Transverse colon (tissue), 4 donors: ENCODE results near the gene RAB6B. TPM values are rescaled to one million over a fixed set of nuclear protein-coding genes. Genes with fewer than 3 reads are reported as not detected.
A peak's percentile ranks its signal among the peaks of the same experiment; 100 is the strongest.

Experiments
- DNase-seq: peaks from one replicate; pipeline ENCODE4 v3.0.0-alpha.2; 2019
- H3K27ac ChIP-seq, 4 donors: fragments of 200-600 bp; sonication (generic); 2 replicates each; pipeline ENCODE4 v1.5.1; 2016 to 2018; ENCODE audit warnings: inconsistent platforms in 4 of 4
- H3K27me3 ChIP-seq: fragments of 200-600 bp; sonication (generic); 2 replicates; pipeline ENCODE4 v1.5.1; 2017; ENCODE audit warnings: inconsistent platforms
- H3K36me3 ChIP-seq, 4 donors: fragments of 200-600 bp; sonication (generic); 2 replicates each; pipeline ENCODE4 v1.5.1; 2017 to 2019; ENCODE audit warnings: inconsistent platforms in 4 of 4
- H3K4me1 ChIP-seq, 4 donors: fragments of 200-600 bp; sonication (generic); 2 replicates each; pipeline ENCODE4 v1.5.1; 2017 to 2020; ENCODE audit warnings: inconsistent platforms in 4 of 4
- H3K4me3 ChIP-seq, 4 donors: fragments of 200-600 bp; sonication (generic); 1 replicate in 1 of 4; 2 replicates in 3 of 4; pipeline versions ENCODE4 v1.5.1 to v1.6.1; 2017 to 2019; ENCODE audit warnings: inconsistent platforms in 4 of 4
- H3K9me3 ChIP-seq, 2 donors: fragments of 200-600 bp; sonication (generic); 2 replicates each; pipeline ENCODE4 v1.5.1; 2017 to 2019; ENCODE audit warnings: inconsistent platforms in 2 of 2
- EP300 ChIP-seq: sonication (generic); formaldehyde crosslinking; IDR thresholded peaks from one replicate; pipeline ENCODE4 v1.6.1; 2017; ENCODE audit warnings: antibody characterized with exemption, low read depth
- POLR2A ChIP-seq: fragments of 450-650 bp; IDR thresholded peaks from one replicate; pipeline ENCODE4 v1.6.1; 2016; ENCODE audit warnings: antibody characterized with exemption, mild to moderate bottlenecking, moderate library complexity
- POLR2AphosphoS5 ChIP-seq, 3 donors: sonication (generic); formaldehyde crosslinking; IDR thresholded peaks; one replicate each; pipeline ENCODE4 v1.6.1; 2016; ENCODE audit warnings: antibody characterized with exemption in 3 of 3
- WGBS, 2 donors: methylation state at CpG; one replicate each; pipeline ENCODE4 v1.1.5; 2018; ENCODE audit warnings: low coverage in 1 of 2; 5-methylcytosine and 5-hydroxymethylcytosine counted together
- in situ Hi-C, 4 donors: fragments of 200-750 bp; cut with MboI; loops; one replicate each; pipeline versions ENCODE4 v1.15.0 to v1.15.1; 2017; ENCODE audit warnings: low sequenced_read_pairs in 3 of 4, low pct_ligation_motif_present in 1 of 4, low pct_unique_long_range_greater_than_20kb in 1 of 4
- intact Hi-C: fragments of 100-400 bp; cut with DNase I; formaldehyde crosslinking; loops from one replicate; pipeline ENCODE4 v1.15.1; 2023; ENCODE audit warnings: low total_unique reads
- total RNA-seq, 4 donors: library from RNA; depleted of rRNA; stranded (reverse); fragments of >200 nt; gene quantifications; one replicate each; pipeline ENCODE4 v1.1.0, GENCODE V29; 2016
- TF ChIP-seq, protein P1 (sequence below), 5 experiments: fragments of 200-600 bp in 3 of 5; fragments of 450-650 bp in 2 of 5; sonication (generic) in 3 of 5; IDR thresholded peaks; 1 replicate in 2 of 5; 2 replicates in 3 of 5; pipeline ENCODE4 v1.5.1; 2016 to 2017; ENCODE audit warnings: antibody characterized with exemption in 5 of 5, inconsistent platforms in 3 of 5, mild to moderate bottlenecking in 2 of 5, moderate library complexity in 1 of 5

The RAB6B gene
- total RNA-seq, result 1 to 10 TPM; 1.2 to 4.8 (median 2.2) TPM

DNA sequence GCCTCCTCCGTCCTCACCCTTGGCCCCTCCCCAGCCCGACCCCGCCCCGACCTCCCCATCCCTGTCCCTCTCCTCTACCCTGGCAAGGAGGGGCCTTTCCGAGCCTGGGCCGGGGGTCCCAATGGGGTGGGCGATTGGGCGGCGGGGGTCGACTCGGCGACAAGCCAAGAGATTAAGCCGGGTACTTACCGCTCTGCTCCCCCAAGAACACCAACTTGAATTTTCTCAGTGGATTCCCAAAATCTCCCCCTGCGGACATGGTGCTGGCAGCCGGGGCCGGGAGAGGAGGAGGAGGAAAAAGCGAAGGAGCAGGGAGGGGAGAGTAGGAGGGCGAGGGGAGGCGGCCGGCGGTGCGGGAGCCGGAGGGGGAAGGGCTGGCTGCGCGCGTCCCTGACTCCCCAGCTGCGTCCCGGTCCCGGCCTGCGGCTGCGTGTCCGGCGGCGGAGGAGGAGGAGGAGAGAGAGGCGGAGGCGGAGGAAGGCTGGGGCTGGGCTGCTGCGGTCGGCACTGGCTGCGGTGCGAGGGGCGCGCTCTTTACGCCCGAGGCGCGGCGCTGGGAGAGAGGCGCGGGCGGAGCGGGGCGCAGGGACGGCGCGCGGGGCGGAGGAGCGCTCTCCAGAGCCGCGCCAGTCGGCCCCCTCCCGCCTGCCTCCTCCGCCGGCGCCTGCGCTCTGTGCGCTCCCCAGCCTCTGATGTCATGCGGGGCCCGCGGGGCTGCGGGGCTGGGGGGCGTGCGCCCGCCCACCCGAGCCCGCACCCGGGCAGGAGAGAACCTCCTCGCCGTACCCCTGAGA lies at the start of gene RAB6B:
TSS of gene RAB6B (minus strand) at position 675 of the 794 bp plus-strand sequence. CDS start at position 259, 416 bp downstream.
- Histone ChIP-seq H3K4me3 (peak within 1 kb of the TSS; percentile 38 to 60 (median 50)), H3K36me3 (no peaks in the 10 kb centered on the region), H3K27me3 (peaks cover 35% of the 10 kb centered on the region), H3K9me3 (no peaks in the 10 kb centered on the region), H3K27ac (no peak within 1 kb of the TSS), H3K4me1 (peaks cover 5 to 14% (median 12%) of the 10 kb centered on the region in 4 donors)
- 0 to 1% methylated on average over 12 to 55 of the region's 80 CpGs for WGBS, 2 donors
- in situ Hi-C loops (no loop called here), intact Hi-C loops (no loop called here)
- no peak for DNase-seq
- no peak for TF ChIP-seq POLR2AphosphoS5 (IDR thresholded peaks at IDR 0.05)
- TF ChIP-seq, protein P1, sequence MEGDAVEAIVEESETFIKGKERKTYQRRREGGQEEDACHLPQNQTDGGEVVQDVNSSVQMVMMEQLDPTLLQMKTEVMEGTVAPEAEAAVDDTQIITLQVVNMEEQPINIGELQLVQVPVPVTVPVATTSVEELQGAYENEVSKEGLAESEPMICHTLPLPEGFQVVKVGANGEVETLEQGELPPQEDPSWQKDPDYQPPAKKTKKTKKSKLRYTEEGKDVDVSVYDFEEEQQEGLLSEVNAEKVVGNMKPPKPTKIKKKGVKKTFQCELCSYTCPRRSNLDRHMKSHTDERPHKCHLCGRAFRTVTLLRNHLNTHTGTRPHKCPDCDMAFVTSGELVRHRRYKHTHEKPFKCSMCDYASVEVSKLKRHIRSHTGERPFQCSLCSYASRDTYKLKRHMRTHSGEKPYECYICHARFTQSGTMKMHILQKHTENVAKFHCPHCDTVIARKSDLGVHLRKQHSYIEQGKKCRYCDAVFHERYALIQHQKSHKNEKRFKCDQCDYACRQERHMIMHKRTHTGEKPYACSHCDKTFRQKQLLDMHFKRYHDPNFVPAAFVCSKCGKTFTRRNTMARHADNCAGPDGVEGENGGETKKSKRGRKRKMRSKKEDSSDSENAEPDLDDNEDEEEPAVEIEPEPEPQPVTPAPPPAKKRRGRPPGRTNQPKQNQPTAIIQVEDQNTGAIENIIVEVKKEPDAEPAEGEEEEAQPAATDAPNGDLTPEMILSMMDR (IDR thresholded peaks at IDR 0.05), result no peak

DNA sequence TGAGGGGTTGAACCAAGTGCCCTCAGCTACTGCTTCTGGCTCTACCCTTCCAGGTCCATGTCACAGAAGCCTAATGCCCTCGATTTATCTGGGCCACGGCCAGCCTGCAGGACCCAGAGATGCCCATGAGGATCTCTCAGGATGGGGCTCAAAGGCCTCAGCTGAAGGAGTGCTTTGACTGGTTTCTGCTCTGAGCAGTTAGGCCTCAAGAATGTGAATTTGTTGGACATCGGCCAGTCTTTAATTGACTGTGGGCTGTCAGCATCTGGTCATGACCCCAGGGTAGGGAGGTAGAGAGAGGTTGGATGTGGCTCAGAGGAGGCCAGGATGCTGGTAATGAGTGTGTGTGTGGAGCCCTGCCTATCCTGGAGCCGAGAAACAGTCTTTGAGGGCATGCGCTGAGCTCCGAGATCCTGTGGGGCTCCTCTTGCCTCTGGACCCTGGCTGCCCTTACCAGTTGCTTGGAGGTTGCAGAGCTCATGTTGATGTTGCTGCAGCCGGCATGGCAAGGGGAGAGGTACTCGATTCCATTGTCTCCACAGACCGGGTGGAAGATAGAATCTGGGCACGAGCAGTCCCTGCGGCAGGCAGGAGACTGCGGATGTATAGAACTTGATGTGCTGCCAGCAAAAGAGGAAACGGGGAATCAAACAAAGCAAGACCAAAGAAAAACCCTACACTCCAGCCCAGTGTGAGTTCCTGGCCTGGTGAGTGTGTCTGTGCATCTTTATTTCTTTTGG lies 49.1 kb upstream of the RAB6B start:
- intact Hi-C loops (no loop called here), in situ Hi-C loops (loop anchor here in 2 of 4 donors (25.0 kb wide), 1 partner anchor 1208 kb away; no protein-coding TSS in a partner anchor)
- no peaks in the 10 kb centered on the region for H3K27me3 ChIP-seq
- peak overlapping the region in 2 of 4 donors; percentile 7 to 28 for H3K27ac ChIP-seq
- 64 to 74% methylated on average over 4 to 13 of the region's 13 CpGs for WGBS, 2 donors
- no peak for DNase-seq
- no peaks in the 10 kb centered on the region for H3K9me3 ChIP-seq
- no peaks in the 10 kb centered on the region for H3K36me3 ChIP-seq
- H3K4me3 ChIP-seq, result no peak overlapping the region
- H3K4me1 ChIP-seq, result peaks cover 0 to 15% (median 7%) of the 10 kb centered on the region in 4 donors
- TF ChIP-seq POLR2AphosphoS5 (IDR thresholded peaks at IDR 0.05) (peak in 1 of 3 donors; percentile 17), POLR2A (no peak), EP300 (no peak)
- TF ChIP-seq, protein P1 (IDR thresholded peaks at IDR 0.05), result no peak

DNA sequence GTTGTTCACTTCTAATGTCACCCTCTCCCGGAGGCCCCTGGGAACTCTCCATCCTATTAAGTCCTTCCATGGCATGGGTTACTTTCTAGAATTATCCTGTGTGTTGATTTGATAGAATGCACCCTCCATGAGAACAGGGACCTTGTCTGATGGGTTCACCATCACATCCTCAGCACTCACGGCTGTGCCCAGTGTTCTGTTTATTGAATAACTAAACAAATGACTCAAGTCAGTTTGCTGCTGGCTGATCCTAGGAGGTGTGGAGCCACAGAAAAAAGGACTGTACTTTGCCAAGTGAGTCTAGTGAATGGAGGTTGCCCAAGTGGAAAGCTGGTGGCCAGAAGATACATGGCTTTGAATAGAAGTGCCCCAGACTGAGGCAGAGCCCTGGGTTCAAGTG lies 48.5 kb upstream of the RAB6B start:
- H3K4me3 ChIP-seq, result no peak overlapping the region
- peak overlapping the region in 2 of 4 donors; percentile 7 to 28 for H3K27ac ChIP-seq
- intact Hi-C loops (no loop called here), in situ Hi-C loops (loop anchor here in 2 of 4 donors (25.0 kb wide), 1 partner anchor 1207 kb away; no protein-coding TSS in a partner anchor)
- TF ChIP-seq, protein P1 (IDR thresholded peaks at IDR 0.05), result no peak
- WGBS, 2 donors, result 69 to 83% methylated on average over 1 to 2 of the region's 2 CpGs
- H3K27me3 ChIP-seq, result no peaks in the 10 kb centered on the region
- peaks cover 0 to 15% (median 7%) of the 10 kb centered on the region in 4 donors for H3K4me1 ChIP-seq
- H3K9me3 ChIP-seq, result no peaks in the 10 kb centered on the region
- no peak for DNase-seq
- no peaks in the 10 kb centered on the region for H3K36me3 ChIP-seq

DNA sequence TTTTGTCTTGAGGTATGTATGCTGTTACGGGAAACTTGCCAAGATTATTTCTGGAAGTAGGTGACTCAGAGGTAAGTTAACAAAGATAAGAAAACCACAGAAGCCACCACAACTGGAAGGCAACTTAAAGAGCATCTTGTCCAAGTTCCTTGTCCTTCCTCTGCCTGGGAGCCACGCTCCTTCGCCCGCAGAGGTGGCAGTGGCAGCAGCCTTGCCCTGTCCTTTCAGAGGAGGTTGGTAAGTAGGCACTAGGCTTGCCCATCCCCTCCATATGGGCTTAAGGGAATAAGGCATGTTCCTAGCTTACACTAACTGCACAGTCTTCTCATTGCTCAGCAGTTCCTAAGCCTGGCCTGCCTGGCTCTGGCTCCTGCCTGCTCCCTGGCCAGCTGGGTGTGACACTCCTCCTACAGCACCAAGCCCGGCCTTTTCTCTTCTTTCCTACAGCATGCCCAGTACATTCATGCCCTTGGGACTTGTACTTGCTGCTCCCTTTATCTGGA lies 48.0 kb upstream of the RAB6B start:
- in situ Hi-C loops (loop anchor here in 2 of 4 donors (25.0 kb wide), 1 partner anchor 1206 kb away; no protein-coding TSS in a partner anchor), intact Hi-C loops (no loop called here)
- no peaks in the 10 kb centered on the region for H3K27me3 ChIP-seq
- no peak overlapping the region for H3K4me3 ChIP-seq
- H3K9me3 ChIP-seq, result no peaks in the 10 kb centered on the region
- no peaks in the 10 kb centered on the region for H3K36me3 ChIP-seq
- TF ChIP-seq, protein P1 (IDR thresholded peaks at IDR 0.05), result no peak
- TF ChIP-seq POLR2AphosphoS5 (IDR thresholded peaks at IDR 0.05) (no peak), POLR2A (no peak)
- no peak for DNase-seq
- peak overlapping the region in 1 of 4 donors; percentile 28 for H3K27ac ChIP-seq
- 38 to 45% methylated on average over 4 to 5 of the region's 5 CpGs for WGBS, 2 donors
- peaks cover 0 to 15% (median 7%) of the 10 kb centered on the region in 4 donors for H3K4me1 ChIP-seq
